SU-DHL-6 (cell line): ENCODE results near the gene PDCD6IP.

Experiments used
- H2AFZ ChIP-seq: fragments of 200-600 bp; sonication (generic); 2 replicates; pipeline ENCODE4 v1.6.1; 2014; ENCODE audit warnings: low read depth, mild to moderate bottlenecking, moderate library complexity, mixed read lengths, antibody characterized with exemption, low read length; ENCODE audit not compliant: severe bottlenecking
- H3F3A ChIP-seq: fragments of 200-600 bp; shearing (Covaris generic); 2 replicates; pipeline ENCODE4 v1.6.0; 2016; ENCODE audit warnings: antibody characterized with exemption, mild to moderate bottlenecking; ENCODE audit not compliant: insufficient read depth
- H3K27ac ChIP-seq: fragments of 200-600 bp; sonication (generic); 2 replicates; pipeline ENCODE4 v1.5.1; 2016; ENCODE audit warnings: low read depth, mild to moderate bottlenecking, low read length, moderate library complexity, mixed read lengths
- H3K27me3 ChIP-seq: fragments of 200-600 bp; sonication (generic), shearing (Covaris generic); 2 replicates; pipeline ENCODE4 v1.6.0; 2014; ENCODE audit warnings: mild to moderate bottlenecking, low read length
- H3K36me3 ChIP-seq: fragments of 200-600 bp; sonication (generic); 2 replicates; pipeline ENCODE4 v1.6.1; 2014; ENCODE audit warnings: mild to moderate bottlenecking, low read length, mixed read lengths
- H3K4me2 ChIP-seq: fragments of 300-600, 200-600 bp; shearing (Covaris generic), sonication (generic); 2 replicates; pipeline ENCODE4 v1.6.0; 2014; ENCODE audit warnings: low read length, low read depth, mild to moderate bottlenecking; ENCODE audit not compliant: poor library complexity, severe bottlenecking
- H3K4me3 ChIP-seq: fragments of 200-600 bp; sonication (generic); 2 replicates; pipeline ENCODE4 v1.5.1; 2014; ENCODE audit warnings: antibody characterized with exemption, low read length, mild to moderate bottlenecking, mixed read lengths; ENCODE audit not compliant: insufficient read depth, poor library complexity, severe bottlenecking
- H3K79me2 ChIP-seq: fragments of 200-600 bp; sonication (generic); 2 replicates; pipeline ENCODE4 v1.6.1; 2014; ENCODE audit warnings: mild to moderate bottlenecking, low read length, moderate library complexity; ENCODE audit not compliant: insufficient read depth
- H3K9ac ChIP-seq: fragments of 200-600 bp; sonication (generic); 2 replicates; pipeline ENCODE4 v1.7.0; 2014; ENCODE audit warnings: mild to moderate bottlenecking, low read length
- H3K9me2 ChIP-seq: fragments of 200-600 bp; sonication (generic); replicated peaks from 2 replicates; pipeline ENCODE4 v1.6.1; 2014; ENCODE audit warnings: low read length; ENCODE audit not compliant: insufficient read depth
- H3K9me3 ChIP-seq: fragments of 200-600 bp; sonication (generic); 2 replicates; pipeline ENCODE4 v1.6.1; 2014; ENCODE audit warnings: low read length, mixed read lengths; ENCODE audit not compliant: insufficient read depth
- H4K20me1 ChIP-seq: fragments of 200-600 bp; sonication (generic); 2 replicates; pipeline ENCODE4 v1.6.1; 2014; ENCODE audit warnings: low read depth, mild to moderate bottlenecking, antibody characterized with exemption, low read length, moderate library complexity, mixed read lengths
- CTCF ChIP-seq: fragments of 200-600 bp; sonication (generic); IDR thresholded peaks from one replicate; pipeline ENCODE4 v1.5.1; 2017; ENCODE audit warnings: antibody characterized with exemption, mild to moderate bottlenecking, low read length, moderate library complexity; ENCODE audit not compliant: insufficient read depth, poor library complexity, severe bottlenecking
- EZH2phosphoT487 ChIP-seq: fragments of 200-600 bp; sonication (generic), shearing (Covaris generic); conservative IDR thresholded peaks from 2 replicates; pipeline ENCODE4 v1.6.1; 2018; ENCODE audit warnings: mild to moderate bottlenecking, antibody characterized with exemption, low read length, moderate library complexity, mixed read lengths

The PDCD6IP gene

DNA sequence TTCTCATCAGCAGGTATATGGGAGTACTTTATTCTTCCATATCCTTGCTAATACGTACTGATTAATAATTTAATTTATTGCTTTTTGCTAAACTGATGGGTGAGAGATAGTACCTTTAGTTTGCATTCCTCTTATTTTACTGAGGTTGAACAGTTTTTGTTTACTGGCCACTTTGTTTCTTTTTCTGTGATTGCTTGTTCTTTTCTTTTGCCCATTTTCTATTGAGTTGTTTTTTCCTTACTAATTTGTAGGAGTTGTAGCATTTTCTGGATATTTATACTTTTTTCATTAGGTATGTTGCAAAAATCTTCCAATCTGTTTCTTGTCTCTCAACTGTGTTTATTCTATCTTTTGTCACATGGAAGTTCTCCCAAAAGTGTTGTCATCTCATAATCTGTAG is 4.8 kb downstream of the PDCD6IP start:
- H3F3A ChIP-seq: 0 out of 2 replicates have a peak, but pooled peaks cover 3% of the 10 kb centered on the region
- no peak overlapping the region for H3K9ac ChIP-seq
- H3K79me2 ChIP-seq: peaks cover 95% of the 10 kb centered on the region
- peaks cover 26% of the 10 kb centered on the region for H3K36me3 ChIP-seq
- H3K9me2 ChIP-seq: no peaks in the 10 kb centered on the region
- TF ChIP-seq EZH2phosphoT487: no peak
- TF ChIP-seq CTCF: no peak
- no peak overlapping the region for H2AFZ ChIP-seq
- no peaks in the 10 kb centered on the region for H3K27me3 ChIP-seq
- H3K4me3 ChIP-seq: no peak overlapping the region
- peaks cover 5% of the 10 kb centered on the region; the same call in 1 of the 2 replicates for H4K20me1 ChIP-seq
- peaks cover 12% of the 10 kb centered on the region; the same call in 1 of the 2 replicates for H3K9me3 ChIP-seq
- no peak overlapping the region for H3K4me2 ChIP-seq
- no peak overlapping the region for H3K27ac ChIP-seq

- Histone ChIP-seq H4K20me1 (peaks cover 5% of the 10 kb centered on the region; the same call in 1 of the 2 replicates), H3K9ac (no peak overlapping the region), H3F3A (0 out of 2 replicates have a peak, but pooled peaks cover 3% of the 10 kb centered on the region), H2AFZ (no peak overlapping the region), H3K27ac (no peak overlapping the region), H3K27me3 (no peaks in the 10 kb centered on the region), H3K36me3 (peaks cover 26% of the 10 kb centered on the region), H3K9me2 (no peaks in the 10 kb centered on the region), H3K9me3 (peaks cover 12% of the 10 kb centered on the region; the same call in 1 of the 2 replicates), H3K4me2 (no peak overlapping the region), H3K79me2 (peaks cover 99% of the 10 kb centered on the region), H3K4me3 (no peak overlapping the region)
- no peak for TF ChIP-seq CTCF
These were observed 5.6 kb downstream of the PDCD6IP start for GRCh38 chr3:33803894-33804526.

GRCh38 chr3:33807191-33807590 is 8.8 kb downstream of the PDCD6IP start:
- peaks cover 20% of the 10 kb centered on the region for H3K36me3 ChIP-seq
- H3F3A ChIP-seq: 0 out of 2 replicates have a peak, but pooled peaks cover 6% of the 10 kb centered on the region
- H3K9me2 ChIP-seq: no peaks in the 10 kb centered on the region
- peaks cover 99% of the 10 kb centered on the region for H3K79me2 ChIP-seq
- peaks cover 12% of the 10 kb centered on the region; the same call in 1 of the 2 replicates for H4K20me1 ChIP-seq
- no peak overlapping the region for H3K4me2 ChIP-seq
- H3K27ac ChIP-seq: no peak overlapping the region
- no peaks in the 10 kb centered on the region for H3K27me3 ChIP-seq
- no peak overlapping the region for H3K4me3 ChIP-seq
- H3K9me3 ChIP-seq: peaks cover 12% of the 10 kb centered on the region; the same call in 1 of the 2 replicates
- no peak overlapping the region for H2AFZ ChIP-seq
- TF ChIP-seq CTCF (no peak), EZH2phosphoT487 (no peak)
- no peak overlapping the region for H3K9ac ChIP-seq
